SK-N-SH (cell line): ENCODE data around the gene TMEM179.
"Not testable (repeated sequence)": the region's sequence is repeated elsewhere in the genome, so short reads cannot be mapped to it uniquely, and the experiment has no call there.

Experiments used
- CHD2 ChIP-seq: fragments of 150-350 bp; IDR thresholded peaks from 2 replicates; pipeline ENCODE4 v1.6.1; 2018; ENCODE audit warnings: low read length; ENCODE audit not compliant: partially characterized antibody
- CTCF ChIP-seq: fragments of 200-600 bp; sonication (generic); IDR thresholded peaks from 2 replicates; pipeline ENCODE4 v1.6.1; 2017; ENCODE audit warnings: antibody characterized with exemption, mild to moderate bottlenecking, moderate library complexity
- ELF1 ChIP-seq: IDR thresholded peaks from 2 replicates; pipeline ENCODE4 v1.4.0; 2012
- EP300 ChIP-seq, 2 experiments: IDR thresholded peaks; 2 replicates each; pipeline versions ENCODE4 v1.4.0 to v1.6.1; 2012; ENCODE audit warnings: borderline replicate concordance in 1 of 2, low read depth in 1 of 2, low read length in 1 of 2
- JUND ChIP-seq: IDR thresholded peaks from 2 replicates; pipeline ENCODE4 v1.4.0; 2012
- MXI1 ChIP-seq: IDR thresholded peaks from 2 replicates; pipeline ENCODE4 v1.6.1; 2012; ENCODE audit warnings: mild to moderate bottlenecking, low read depth, low read length, improper control_type of control experiment
- NFIC ChIP-seq: IDR thresholded peaks from 2 replicates; pipeline ENCODE4 v1.4.0; 2012; ENCODE audit warnings: borderline replicate concordance
- RAD21 ChIP-seq: IDR thresholded peaks from 2 replicates; pipeline ENCODE4 v1.6.1; 2012; ENCODE audit warnings: mild to moderate bottlenecking, low read length
- RCOR1 ChIP-seq: fragments of 150-350 bp; IDR thresholded peaks from 2 replicates; pipeline ENCODE4 v1.6.1; 2017; ENCODE audit warnings: antibody characterized with exemption, low read length
- REST ChIP-seq: IDR thresholded peaks from 2 replicates; pipeline ENCODE4 v1.6.1; 2012; ENCODE audit warnings: mild to moderate bottlenecking, low read depth, low read length, moderate library complexity
- SIN3A ChIP-seq: IDR thresholded peaks from 2 replicates; pipeline ENCODE4 v1.6.1; 2012; ENCODE audit warnings: low read depth, mild to moderate bottlenecking, low read length, moderate library complexity, borderline replicate concordance
- TEAD4 ChIP-seq: IDR thresholded peaks from 2 replicates; pipeline ENCODE4 v1.4.0; 2012; ENCODE audit warnings: mild to moderate bottlenecking, borderline replicate concordance; ENCODE audit not compliant: insufficient read depth
- USF1 ChIP-seq: IDR thresholded peaks from 2 replicates; pipeline ENCODE4 v1.4.0; 2012; ENCODE audit warnings: low read depth, borderline replicate concordance
- ZBTB33 ChIP-seq: IDR thresholded peaks from 2 replicates; pipeline ENCODE4 v1.4.0; 2012; ENCODE audit warnings: low read depth, borderline replicate concordance

- not testable (repeated sequence) for TF ChIP-seq REST; EP300 (IDR thresholded peaks at IDR 0.05; ENCODE audit: borderline replicate concordance in 1 of 2, low read depth in 1 of 2, low read length in 1 of 2); CTCF; RCOR1; SIN3A; JUND; CHD2; RAD21; MXI1; ELF1; TEAD4; NFIC; USF1; ZBTB33
Observed at GRCh38 chr14:104636846-104637545, 32.4 kb upstream of the TMEM179 start.
